IgD-negative memory B cell (primary cell): ENCODE measurements around the gene C2orf49. TPM values are rescaled to one million over a fixed set of nuclear protein-coding genes. Genes with fewer than 3 reads are reported as not detected.
A peak's percentile ranks its signal among the peaks of the same experiment; 100 is the strongest.

ENCODE experiments used
- H3K27ac Mint-ChIP-seq, 3 donors: one replicate each; pipeline ENCODE4 v1.8.0; 2020 to 2022; ENCODE audit warnings: mild to moderate bottlenecking in 3 of 3, mixed read lengths in 3 of 3, moderate library complexity in 1 of 3
- H3K27me3 Mint-ChIP-seq: one replicate; pipeline ENCODE4 v1.8.0; 2021; ENCODE audit warnings: mixed read lengths
- H3K36me3 Mint-ChIP-seq: one replicate; pipeline ENCODE4 v1.8.0; 2020; ENCODE audit warnings: mild to moderate bottlenecking, mixed read lengths
- H3K4me1 Mint-ChIP-seq, 3 donors: one replicate each; pipeline ENCODE4 v1.8.0; 2020 to 2022; ENCODE audit warnings: mixed read lengths in 3 of 3, mild to moderate bottlenecking in 1 of 3
- H3K4me3 Mint-ChIP-seq, 4 donors: one replicate each; pipeline ENCODE4 v1.8.0; 2020 to 2022; ENCODE audit warnings: mild to moderate bottlenecking in 4 of 4, mixed read lengths in 4 of 4, moderate library complexity in 3 of 4
- H3K9me3 Mint-ChIP-seq, 3 donors: one replicate each; pipeline ENCODE4 v1.8.0; 2020 to 2021; ENCODE audit warnings: mixed read lengths in 3 of 3, mild to moderate bottlenecking in 1 of 3
- polyA plus RNA-seq: library from polyadenylated mRNA; unstranded; fragments of 300-500 nt; fragmentation: Illumina TruSeq; gene quantifications from one replicate; pipeline ENCODE4 v1.2.3, GENCODE V29; 2021

The C2orf49 gene
- polyA plus RNA-seq, 1 donor from 2014 or later = 11.3 TPM

DNA sequence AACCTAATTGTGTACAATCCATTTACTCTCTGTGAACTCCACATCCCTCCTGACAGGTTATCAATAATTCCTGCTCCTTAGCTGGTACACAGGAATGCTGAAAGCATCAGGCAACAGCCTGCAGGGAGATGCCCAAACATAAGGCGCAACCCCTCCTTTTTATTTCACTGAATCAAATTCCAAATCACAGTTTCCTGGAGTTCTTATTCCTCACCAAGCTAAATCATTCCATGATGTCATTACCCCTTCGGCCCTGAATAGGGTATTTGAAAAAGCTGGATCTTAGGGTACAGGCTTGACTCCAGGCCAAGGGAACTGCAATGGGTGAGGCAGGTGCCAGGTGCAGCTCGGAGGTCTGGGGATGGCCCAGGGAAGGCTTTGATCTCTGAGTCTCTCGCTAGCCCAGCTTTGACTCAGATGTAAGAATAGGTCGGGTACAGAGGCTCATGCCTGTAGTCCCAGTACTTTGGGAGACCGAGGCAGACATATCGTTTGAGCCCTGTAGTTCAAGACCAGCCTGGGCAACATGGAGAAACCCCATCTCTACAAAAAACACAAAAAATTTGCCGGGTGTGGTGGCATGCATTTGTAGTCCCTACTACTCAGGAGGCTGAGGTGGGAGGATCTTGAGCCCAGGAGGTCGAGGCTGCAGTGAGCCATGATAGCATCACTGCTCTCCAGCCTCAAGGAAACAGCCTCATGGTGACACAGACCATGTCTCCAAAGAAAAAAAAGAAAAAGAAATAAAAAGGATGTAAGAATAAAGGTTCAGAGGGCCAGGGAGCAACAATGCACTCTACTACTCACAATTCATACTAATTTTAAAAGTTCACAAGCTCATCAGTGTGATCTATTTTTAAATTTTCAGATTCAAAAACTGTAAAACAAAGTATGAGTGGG lies 54.7 kb downstream of the C2orf49 start:
- Mint-ChIP-seq H3K4me3 (no peak overlapping the region), H3K9me3 (peaks cover 0 to 4% (median 0%) of the 10 kb centered on the region in 3 donors), H3K4me1 (no peaks in the 10 kb centered on the region), H3K36me3 (no peaks in the 10 kb centered on the region), H3K27me3 (peaks cover 11% of the 10 kb centered on the region), H3K27ac (no peak overlapping the region)

- Mint-ChIP-seq H3K9me3 (no peaks in the 10 kb centered on the region), H3K27me3 (peaks cover 14% of the 10 kb centered on the region), H3K27ac (no peak overlapping the region), H3K4me3 (no peak overlapping the region), H3K36me3 (no peaks in the 10 kb centered on the region), H3K4me1 (peaks cover 0 to 2% (median 2%) of the 10 kb centered on the region in 3 donors)
These were observed 56.2 kb downstream of the C2orf49 start for GRCh38 chr2:105393373-105394055.

- no peak overlapping the region for H3K27ac Mint-ChIP-seq
- peaks cover 0 to 4% (median 2%) of the 10 kb centered on the region in 3 donors for H3K4me1 Mint-ChIP-seq
- peaks cover 24% of the 10 kb centered on the region for H3K27me3 Mint-ChIP-seq
- H3K9me3 Mint-ChIP-seq = no peaks in the 10 kb centered on the region
- H3K4me3 Mint-ChIP-seq = no peak overlapping the region
- H3K36me3 Mint-ChIP-seq = no peaks in the 10 kb centered on the region
These were observed 57.7 kb downstream of the C2orf49 start for GRCh38 chr2:105394951-105395611.

DNA sequence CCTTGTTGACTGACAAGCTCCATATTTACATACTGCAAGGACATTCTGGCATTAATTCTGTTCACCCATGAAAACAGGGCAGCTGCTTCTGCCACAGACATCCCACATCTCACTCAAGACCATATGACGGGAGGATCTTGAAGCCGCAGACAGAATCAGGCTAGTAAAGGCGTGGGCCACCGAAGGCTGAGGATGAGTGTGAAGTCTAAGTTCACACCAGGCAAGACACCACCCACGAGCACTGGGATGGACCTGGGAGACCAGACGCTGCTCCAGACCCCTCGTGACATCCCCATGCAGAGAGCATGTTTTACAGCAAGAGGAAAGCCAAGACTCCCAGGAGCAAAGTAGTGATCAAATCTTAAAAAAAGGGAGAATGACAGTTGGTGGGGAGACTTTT lies 58.4 kb downstream of the C2orf49 start:
- Mint-ChIP-seq H3K36me3 (no peaks in the 10 kb centered on the region), H3K27me3 (peaks cover 24% of the 10 kb centered on the region), H3K9me3 (no peaks in the 10 kb centered on the region), H3K27ac (no peak overlapping the region), H3K4me1 (peaks cover 0 to 4% (median 2%) of the 10 kb centered on the region in 3 donors), H3K4me3 (no peak overlapping the region)

DNA sequence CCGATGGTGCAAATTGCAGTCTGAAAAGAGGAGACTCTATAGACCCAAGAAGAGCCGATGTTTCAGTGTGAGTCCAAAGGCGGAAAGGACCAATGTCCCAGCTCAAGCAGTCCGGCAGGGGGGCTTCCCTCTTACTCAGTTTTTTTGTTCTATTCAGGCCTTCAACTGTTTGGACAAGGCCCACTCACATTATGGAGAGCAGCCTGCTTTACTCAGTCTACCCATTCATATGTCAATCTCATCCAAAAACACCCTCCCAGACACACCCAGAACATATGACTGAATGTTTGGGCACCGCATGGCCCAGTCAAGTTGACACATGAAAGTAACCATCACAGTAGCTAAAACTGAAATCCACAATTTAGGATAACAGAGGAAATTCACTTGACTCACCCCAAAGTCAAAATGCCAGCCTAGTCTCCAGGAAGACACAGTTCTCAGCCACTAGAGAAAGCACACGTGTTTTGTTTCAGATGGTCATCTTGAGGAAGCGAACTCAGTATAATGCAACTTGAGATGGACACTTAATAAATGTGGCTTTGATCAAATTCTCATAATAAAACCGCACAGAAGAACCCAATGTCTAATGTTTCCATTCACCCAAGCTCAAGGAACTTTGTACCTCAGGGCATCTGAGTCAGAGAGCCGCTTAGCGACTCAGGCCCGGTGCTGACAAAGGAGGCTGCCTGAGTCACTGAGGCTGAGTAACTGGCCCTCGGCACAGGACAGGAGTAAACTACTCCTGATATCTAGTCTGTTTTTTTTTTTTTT lies 59.1 kb downstream of the C2orf49 start:
- no peaks in the 10 kb centered on the region for H3K36me3 Mint-ChIP-seq
- H3K9me3 Mint-ChIP-seq = no peaks in the 10 kb centered on the region
- no peak overlapping the region for H3K27ac Mint-ChIP-seq
- H3K4me3 Mint-ChIP-seq = no peak overlapping the region
- H3K4me1 Mint-ChIP-seq = peaks cover 0 to 4% (median 2%) of the 10 kb centered on the region in 3 donors
- H3K27me3 Mint-ChIP-seq = peaks cover 24% of the 10 kb centered on the region

GRCh38 chr2:105397025-105397722 lies 59.8 kb downstream of the C2orf49 start:
- peaks cover 24% of the 10 kb centered on the region for H3K27me3 Mint-ChIP-seq
- no peak overlapping the region for H3K4me3 Mint-ChIP-seq

DNA sequence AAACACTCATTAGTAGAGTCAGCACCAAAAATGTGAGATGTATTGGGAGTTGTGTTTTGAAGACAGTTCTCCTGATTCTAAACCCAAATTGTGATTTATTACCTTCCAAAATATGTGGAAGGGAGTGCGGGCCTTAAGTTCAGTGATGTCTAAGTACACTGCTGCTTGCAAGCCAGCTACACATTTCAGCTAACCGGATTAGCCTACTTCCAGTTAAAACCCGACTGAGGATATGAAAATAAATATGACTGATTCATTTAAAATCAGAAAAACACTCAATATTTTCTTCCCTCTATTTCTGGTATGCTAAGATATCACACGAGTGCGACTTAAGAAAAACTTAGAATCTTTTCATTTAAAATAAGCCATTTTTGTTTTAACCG lies 60.6 kb downstream of the C2orf49 start:
- Mint-ChIP-seq H3K4me1 (peaks cover 0 to 4% (median 2%) of the 10 kb centered on the region in 3 donors), H3K36me3 (no peaks in the 10 kb centered on the region), H3K4me3 (peak overlapping the region; percentile 63 to 89 (median 82)), H3K27me3 (peaks cover 25% of the 10 kb centered on the region), H3K9me3 (no peaks in the 10 kb centered on the region), H3K27ac (no peak overlapping the region)

More at GRCh38 chr2:105397025-105397722, 59.8 kb downstream of the C2orf49 start:
- peaks cover 0 to 4% (median 2%) of the 10 kb centered on the region in 3 donors for H3K4me1 Mint-ChIP-seq
- H3K27ac Mint-ChIP-seq = no peak overlapping the region
- no peaks in the 10 kb centered on the region for H3K36me3 Mint-ChIP-seq
- no peaks in the 10 kb centered on the region for H3K9me3 Mint-ChIP-seq

GRCh38 chr2:105398336-105399206 lies 61.2 kb downstream of the C2orf49 start, which contains the start of gene FHL2:
FHL2 (minus strand) TSS chr2:105399051; CDS start chr2:105386516, 12,535 bp downstream.
- H3K27me3 Mint-ChIP-seq = peaks cover 30% of the 10 kb centered on the region
- H3K4me3 Mint-ChIP-seq = peak within 1 kb of the TSS; percentile 63 to 89 (median 82)
- no peak within 1 kb of the TSS for H3K27ac Mint-ChIP-seq
- peaks cover 0 to 4% (median 2%) of the 10 kb centered on the region in 3 donors for H3K4me1 Mint-ChIP-seq
- H3K9me3 Mint-ChIP-seq = no peaks in the 10 kb centered on the region
- H3K36me3 Mint-ChIP-seq = no peaks in the 10 kb centered on the region

Other genes with a start within 250 kb of the C2orf49 start
- not detected for gene GPR45, start 95.8 kb upstream of the C2orf49 start, polyA plus RNA-seq
- 23.2 TPM for gene TGFBRAP1, start 7.8 kb upstream of the C2orf49 start, polyA plus RNA-seq
- 0.15 TPM for gene FHL2, start 61.5 kb downstream of the C2orf49 start, polyA plus RNA-seq